MG63 (cell line): ENCODE measurements around the gene MAGI3. TPM values are rescaled to one million over a fixed set of nuclear protein-coding genes. Genes with fewer than 3 reads are reported as not detected.

Experiments used
- DNase-seq: peaks from one replicate; pipeline ENCODE4 v3.0.0-alpha.2; 2020
- H3K27me3 ChIP-seq: fragments of 250-450 bp; sonication (Bioruptor Pico); 2 replicates; pipeline ENCODE4 v1.5.1; 2020; ENCODE audit warnings: mild to moderate bottlenecking, moderate library complexity
- H3K36me3 ChIP-seq: fragments of 250-450 bp; sonication (Bioruptor Pico); 2 replicates; pipeline ENCODE4 v1.5.1; 2020; ENCODE audit warnings: mild to moderate bottlenecking, moderate library complexity
- H3K4me3 ChIP-seq: fragments of 250-450 bp; sonication (Bioruptor Pico); 2 replicates; pipeline ENCODE4 v1.5.1; 2020; ENCODE audit warnings: mild to moderate bottlenecking, moderate library complexity
- H3K9me3 ChIP-seq: fragments of 250-450 bp; sonication (Bioruptor Pico); 2 replicates; pipeline ENCODE4 v1.5.1; 2020; ENCODE audit warnings: mild to moderate bottlenecking, moderate library complexity
- total RNA-seq: library from RNA; depleted of rRNA; stranded (reverse); fragments of >200 nt; shearing (Covaris generic); gene quantifications from 2 replicates; pipeline ENCODE4 v1.2.3, GENCODE V29; 2014; ENCODE audit warnings: low replicate concordance

The MAGI3 gene
- total RNA-seq, 1 experiment from 2014 or later, result 8.3 TPM

DNA sequence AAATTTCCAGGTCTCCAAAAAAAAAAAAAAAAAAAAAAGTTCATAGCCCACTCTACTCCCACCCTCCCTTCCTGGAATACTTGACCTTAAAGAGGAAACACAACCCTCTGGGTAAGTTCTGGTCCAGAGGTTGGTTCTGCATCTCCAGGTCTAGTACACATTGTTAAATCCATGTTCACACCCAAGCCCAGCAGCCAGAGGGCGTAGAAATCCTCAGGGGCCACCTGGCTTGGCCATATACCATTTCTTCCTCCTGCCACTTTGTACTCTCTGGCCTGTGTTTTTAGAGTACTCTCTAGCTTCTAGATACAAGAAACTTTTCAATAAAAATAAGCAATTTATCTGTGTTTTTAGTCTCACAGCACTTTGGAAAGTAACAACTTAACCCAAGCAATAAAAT lies 279.7 kb downstream of the MAGI3 start:
- H3K4me3 ChIP-seq, result no peak overlapping the region
- H3K27me3 ChIP-seq, result no peaks in the 10 kb centered on the region
- peaks cover 39% of the 10 kb centered on the region for H3K36me3 ChIP-seq
- no peak for DNase-seq
- H3K9me3 ChIP-seq, result peaks cover 7% of the 10 kb centered on the region

GRCh38 chr1:113670650-113671049 lies 280.3 kb downstream of the MAGI3 start:
- Histone ChIP-seq H3K9me3 (peaks cover 7% of the 10 kb centered on the region), H3K36me3 (peaks cover 44% of the 10 kb centered on the region), H3K27me3 (no peaks in the 10 kb centered on the region), H3K4me3 (no peak overlapping the region)
- no peak for DNase-seq

DNA sequence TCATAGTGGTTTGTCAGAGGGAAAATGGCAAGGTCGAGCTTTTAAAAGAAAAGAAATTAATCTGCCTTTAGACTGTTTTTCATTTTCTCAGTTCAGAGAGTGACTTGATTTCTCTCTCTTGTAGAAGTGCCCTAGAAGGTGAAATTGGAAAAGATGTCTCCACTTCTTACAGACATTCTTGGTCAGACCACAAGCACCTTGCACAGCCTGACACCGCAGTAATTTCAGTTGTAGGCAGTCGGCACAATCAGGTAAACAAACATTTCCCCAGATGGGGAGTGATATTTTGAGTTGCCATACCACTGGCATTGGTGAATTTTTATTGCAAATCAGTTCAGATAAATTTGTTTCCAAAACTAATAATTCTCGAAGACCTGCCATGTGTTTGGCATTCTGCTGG lies 282.2 kb downstream of the MAGI3 start:
- Histone ChIP-seq H3K36me3 (peaks cover 34% of the 10 kb centered on the region), H3K9me3 (no peaks in the 10 kb centered on the region), H3K4me3 (no peak overlapping the region), H3K27me3 (no peaks in the 10 kb centered on the region)
- no peak for DNase-seq

GRCh38 chr1:113674591-113674990 lies 284.3 kb downstream of the MAGI3 start:
- H3K9me3 ChIP-seq, result no peaks in the 10 kb centered on the region
- H3K27me3 ChIP-seq, result no peaks in the 10 kb centered on the region
- H3K36me3 ChIP-seq, result peaks cover 29% of the 10 kb centered on the region
- no peak overlapping the region for H3K4me3 ChIP-seq
- no peak for DNase-seq

- H3K9me3 ChIP-seq, result no peaks in the 10 kb centered on the region
- H3K27me3 ChIP-seq, result no peaks in the 10 kb centered on the region
- H3K4me3 ChIP-seq, result no peak overlapping the region
- DNase-seq, result no peak
- H3K36me3 ChIP-seq, result peaks cover 29% of the 10 kb centered on the region
Observed at GRCh38 chr1:113675302-113675701, 285.0 kb downstream of the MAGI3 start.

DNA sequence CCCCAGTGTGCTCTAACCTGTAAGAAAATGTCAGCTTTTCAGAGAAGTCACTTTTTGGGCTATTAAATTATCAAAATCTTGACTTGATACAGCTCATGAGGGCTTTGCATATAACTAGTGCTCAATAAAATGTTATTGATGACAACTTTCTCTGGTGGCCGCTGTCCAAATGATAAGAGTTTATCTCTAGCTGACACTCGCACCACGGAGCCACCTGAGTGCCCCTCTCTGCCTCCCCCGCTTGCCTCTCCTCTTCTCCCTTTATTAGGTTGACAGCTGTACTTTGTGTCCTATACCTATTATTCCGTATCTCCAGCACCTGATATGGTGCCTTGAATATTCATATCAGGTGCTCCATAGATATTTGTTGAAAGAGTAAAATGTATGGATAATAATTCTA lies 286.2 kb downstream of the MAGI3 start:
- H3K36me3 ChIP-seq, result peaks cover 34% of the 10 kb centered on the region
- H3K27me3 ChIP-seq, result no peaks in the 10 kb centered on the region
- no peak for DNase-seq
- no peaks in the 10 kb centered on the region for H3K9me3 ChIP-seq
- no peak overlapping the region for H3K4me3 ChIP-seq

DNA sequence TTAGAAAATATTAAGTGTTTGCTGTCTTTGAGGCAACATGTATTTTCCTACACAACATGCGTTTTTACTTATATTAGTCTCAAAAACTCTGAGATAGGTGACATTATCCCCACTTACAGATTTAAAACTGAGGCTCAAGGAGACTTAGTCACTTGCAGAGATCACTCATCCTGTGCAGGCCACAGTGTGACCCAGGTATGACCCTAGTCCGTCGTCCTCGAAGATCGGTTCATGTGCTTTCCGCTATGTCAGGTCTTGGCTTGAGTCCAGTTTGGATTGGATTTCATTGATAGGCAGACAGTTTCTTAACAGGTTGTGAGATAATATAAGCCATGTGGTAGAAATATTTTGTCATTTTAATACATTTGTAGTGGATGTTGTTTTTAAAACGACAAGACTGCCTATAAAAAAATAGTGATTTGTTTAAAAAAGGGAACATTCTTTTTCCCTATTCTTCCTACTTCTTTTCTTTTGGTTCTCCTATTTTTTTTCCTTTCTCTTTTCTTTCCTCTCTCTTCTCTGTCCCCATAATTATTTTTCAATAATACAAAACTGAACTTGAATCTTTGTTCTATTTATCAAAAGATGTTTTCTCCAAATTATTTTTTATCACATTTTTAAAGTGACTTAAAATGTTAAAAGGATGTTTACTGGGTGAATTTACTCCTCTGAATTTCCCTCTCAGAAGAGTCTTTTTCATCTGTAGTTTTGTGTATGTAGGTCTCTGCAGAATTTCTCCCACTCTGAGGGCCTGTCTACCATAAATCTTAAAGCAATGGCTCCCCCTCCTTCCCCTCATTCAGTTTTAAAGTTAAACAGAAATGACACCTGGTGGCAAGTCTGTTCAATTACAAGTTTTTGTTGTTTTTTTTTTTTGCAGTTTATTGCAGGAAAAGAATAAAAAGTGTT lies 287.2 kb downstream of the MAGI3 start:
- Histone ChIP-seq H3K4me3 (no peak overlapping the region), H3K36me3 (peaks cover 34% of the 10 kb centered on the region), H3K27me3 (no peaks in the 10 kb centered on the region), H3K9me3 (no peaks in the 10 kb centered on the region)
- no peak for DNase-seq

GRCh38 chr1:113678159-113678469 lies 287.8 kb downstream of the MAGI3 start:
- Histone ChIP-seq H3K4me3 (no peak overlapping the region), H3K9me3 (no peaks in the 10 kb centered on the region), H3K27me3 (no peaks in the 10 kb centered on the region), H3K36me3 (peaks cover 36% of the 10 kb centered on the region)
- DNase-seq, result no peak

- DNase-seq, result no peak
- H3K4me3 ChIP-seq, result no peak overlapping the region
- H3K36me3 ChIP-seq, result peaks cover 38% of the 10 kb centered on the region
- no peaks in the 10 kb centered on the region for H3K27me3 ChIP-seq
- H3K9me3 ChIP-seq, result no peaks in the 10 kb centered on the region
Observed at GRCh38 chr1:113681596-113682337, 291.5 kb downstream of the MAGI3 start.

DNA sequence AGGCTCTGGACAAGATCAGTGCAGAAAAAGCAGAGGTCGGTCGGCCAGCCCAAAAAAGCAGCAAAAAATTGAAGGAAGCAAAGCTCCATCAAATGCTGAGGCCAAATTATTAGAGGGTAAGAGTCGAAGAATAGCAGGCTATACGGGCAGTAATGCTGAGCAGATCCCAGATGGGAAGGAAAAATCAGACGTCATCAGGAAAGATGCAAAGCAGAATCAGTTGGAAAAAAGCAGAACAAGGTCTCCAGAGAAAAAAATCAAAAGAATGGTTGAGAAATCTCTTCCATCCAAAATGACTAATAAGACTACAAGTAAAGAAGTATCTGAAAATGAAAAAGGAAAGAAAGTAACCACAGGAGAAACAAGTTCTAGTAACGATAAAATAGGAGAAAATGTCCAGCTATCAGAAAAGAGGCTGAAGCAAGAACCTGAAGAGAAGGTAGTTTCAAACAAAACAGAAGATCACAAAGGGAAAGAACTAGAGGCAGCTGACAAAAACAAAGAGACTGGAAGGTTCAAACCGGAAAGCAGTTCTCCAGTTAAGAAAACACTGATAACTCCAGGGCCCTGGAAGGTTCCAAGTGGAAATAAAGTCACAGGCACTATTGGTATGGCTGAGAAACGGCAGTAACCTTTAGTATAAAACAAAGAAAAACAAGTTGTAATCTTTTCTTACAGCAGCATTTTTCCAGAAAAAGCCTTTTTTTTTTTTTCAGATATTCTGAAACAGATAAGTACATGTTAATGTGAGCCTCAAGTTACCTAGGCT lies 293.3 kb downstream of the MAGI3 start:
- Histone ChIP-seq H3K27me3 (no peaks in the 10 kb centered on the region), H3K4me3 (no peak overlapping the region), H3K9me3 (no peaks in the 10 kb centered on the region), H3K36me3 (peaks cover 40% of the 10 kb centered on the region)
- no peak for DNase-seq

DNA sequence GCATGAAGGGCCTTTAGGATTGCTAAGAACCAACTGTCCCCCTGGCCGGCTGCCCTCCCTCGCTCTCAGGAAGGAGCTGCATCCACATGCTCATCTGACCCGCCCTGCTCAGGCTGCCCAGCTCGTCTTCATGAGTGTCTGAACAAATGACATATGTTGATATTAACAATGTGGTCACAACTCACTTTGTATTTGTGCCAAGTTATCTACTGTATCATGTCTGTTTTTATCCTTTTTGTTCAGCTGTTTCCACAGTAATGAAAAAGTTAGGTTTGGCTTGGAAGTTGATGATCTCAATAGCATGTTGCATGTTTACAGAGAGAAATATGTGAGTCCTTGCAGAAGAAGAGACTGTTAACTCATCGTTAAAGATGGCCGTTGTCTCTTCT lies 293.8 kb downstream of the MAGI3 start:
- DNase-seq, result no peak
- H3K27me3 ChIP-seq, result no peaks in the 10 kb centered on the region
- no peaks in the 10 kb centered on the region for H3K9me3 ChIP-seq
- peaks cover 40% of the 10 kb centered on the region for H3K36me3 ChIP-seq
- H3K4me3 ChIP-seq, result no peak overlapping the region

- DNase-seq, result no peak
- Histone ChIP-seq H3K4me3 (no peak overlapping the region), H3K9me3 (no peaks in the 10 kb centered on the region), H3K27me3 (no peaks in the 10 kb centered on the region), H3K36me3 (peaks cover 54% of the 10 kb centered on the region)
Observed at GRCh38 chr1:113686891-113687618, 296.7 kb downstream of the MAGI3 start.

DNA sequence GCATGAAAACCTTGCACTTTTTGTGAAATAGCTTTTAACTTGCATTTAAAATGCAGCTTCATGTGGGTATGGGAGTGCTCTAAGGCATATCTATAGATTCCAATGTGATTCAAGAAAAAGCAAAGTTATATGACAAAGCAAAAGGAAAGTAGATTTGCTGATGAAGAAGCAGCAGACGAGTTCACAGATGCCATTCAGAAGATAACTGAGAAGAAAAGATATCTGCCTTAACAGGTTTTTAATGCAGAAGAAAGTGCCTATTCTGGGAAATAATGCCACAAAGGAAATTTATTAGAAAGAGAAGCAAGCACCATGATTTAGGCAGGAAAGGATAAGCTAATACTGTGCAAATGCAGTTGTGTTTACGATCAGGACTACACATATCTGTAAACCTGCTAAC lies 300.9 kb downstream of the MAGI3 start:
- Histone ChIP-seq H3K36me3 (peaks cover 55% of the 10 kb centered on the region), H3K9me3 (peaks cover 7% of the 10 kb centered on the region), H3K4me3 (no peak overlapping the region), H3K27me3 (no peaks in the 10 kb centered on the region)
- DNase-seq, result no peak

- peaks cover 51% of the 10 kb centered on the region for H3K36me3 ChIP-seq
- no peaks in the 10 kb centered on the region for H3K27me3 ChIP-seq
- DNase-seq, result no peak
- H3K9me3 ChIP-seq, result peaks cover 7% of the 10 kb centered on the region
- H3K4me3 ChIP-seq, result no peak overlapping the region
Observed at GRCh38 chr1:113692342-113692741, 302.0 kb downstream of the MAGI3 start.

- no peaks in the 10 kb centered on the region for H3K27me3 ChIP-seq
- H3K4me3 ChIP-seq, result no peak overlapping the region
- H3K9me3 ChIP-seq, result peaks cover 7% of the 10 kb centered on the region
- DNase-seq, result no peak
- H3K36me3 ChIP-seq, result peaks cover 54% of the 10 kb centered on the region
Observed at GRCh38 chr1:113692824-113693431, 302.6 kb downstream of the MAGI3 start.

DNA sequence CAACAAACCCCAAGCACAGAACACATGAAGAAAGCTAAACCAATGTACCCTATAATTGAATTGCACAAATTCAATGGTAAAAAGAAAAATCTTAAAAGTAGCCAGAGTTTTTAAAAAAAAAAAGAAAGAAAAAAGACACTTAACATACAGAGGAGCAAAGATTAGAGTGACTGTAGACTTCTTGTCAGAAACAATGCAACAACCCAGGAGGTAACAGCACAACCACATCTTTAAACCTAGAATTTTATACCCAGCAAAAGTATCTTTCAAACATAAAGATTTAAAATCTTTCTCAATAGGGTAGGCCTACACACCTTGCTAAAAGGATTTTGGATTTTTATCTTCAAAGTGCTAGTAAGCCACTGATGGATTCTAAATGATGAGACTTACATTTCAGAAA lies 304.6 kb downstream of the MAGI3 start:
- Histone ChIP-seq H3K36me3 (peaks cover 66% of the 10 kb centered on the region), H3K9me3 (peaks cover 7% of the 10 kb centered on the region), H3K4me3 (no peak overlapping the region), H3K27me3 (no peaks in the 10 kb centered on the region)
- no peak for DNase-seq
